SK-N-MC (cell line): ENCODE data around the gene LGALS7.

Experiments used
- EZH2 ChIP-seq: fragments of 200-600 bp; sonication (generic); IDR thresholded peaks from one replicate; pipeline ENCODE4 v1.6.1; 2017; ENCODE audit warnings: antibody characterized with exemption
- POLR2AphosphoS5 ChIP-seq: IDR thresholded peaks from 2 replicates; pipeline ENCODE4 v1.6.1; 2012; ENCODE audit warnings: mild to moderate bottlenecking, low read depth, low read length, borderline replicate concordance

- TF ChIP-seq EZH2, result no peak
- no peak for TF ChIP-seq POLR2AphosphoS5
These were observed 22.8 kb upstream of the LGALS7 start for GRCh38 chr19:38796154-38796553.
